Measurements from ENCODE around the gene HPD.
"Not testable (repeated sequence)": the region's sequence is repeated elsewhere in the genome, so short reads cannot be mapped to it uniquely, and the experiment has no call there.

The HPD gene

GRCh38 chr12:121888478-121889273 lies 30.0 kb upstream of the HPD start, which contains the start of gene PSMD9:
Gene PSMD9, plus strand, starts transcription at chr12:121888790. Its CDS starts 67 bp downstream, at chr12:121888857.
- Histone ChIP-seq H3K27ac (ENCODE audit: low read length) (no peak within 1 kb of the TSS), H3K27me3 (ENCODE audit: control insufficient read depth, insufficient read depth, low read length) (no peaks in the 10 kb centered on the region), H3K9me3 (ENCODE audit: control insufficient read depth, insufficient read depth, low read length) (no peaks in the 10 kb centered on the region), H3K4me3 (ENCODE audit: low read length) (peak within 1 kb of the TSS; percentile 52; the same call in 1 of the 2 replicates), H3K36me3 (ENCODE audit: control insufficient read depth, insufficient read depth, low read length) (no peaks in the 10 kb centered on the region), H3K4me1 (ENCODE audit: control insufficient read depth, insufficient read depth, low read length) (no peaks in the 10 kb centered on the region)
- WGBS (ENCODE audit: insufficient coverage, insufficient read length) = no CpG with 5 or more reads among the region's 67 CpGs
- peak; percentile 93 for DNase-seq (ENCODE audit: low read depth, low spot score)

- H3K4me1 ChIP-seq (ENCODE audit: control insufficient read depth, insufficient read depth, low read length) = no peaks in the 10 kb centered on the region
- H3K36me3 ChIP-seq (ENCODE audit: control insufficient read depth, insufficient read depth, low read length) = no peaks in the 10 kb centered on the region
- peak overlapping the region; percentile 52; the same call in 1 of the 2 replicates for H3K4me3 ChIP-seq (ENCODE audit: low read length)
- no CpG with 5 or more reads among the region's 6 CpGs for WGBS (ENCODE audit: insufficient coverage, insufficient read length)
- no peaks in the 10 kb centered on the region for H3K9me3 ChIP-seq (ENCODE audit: control insufficient read depth, insufficient read depth, low read length)
- H3K27ac ChIP-seq (ENCODE audit: low read length) = no peak overlapping the region
- no peak for DNase-seq (ENCODE audit: low read depth, low spot score)
- H3K27me3 ChIP-seq (ENCODE audit: control insufficient read depth, insufficient read depth, low read length) = no peaks in the 10 kb centered on the region
These were observed 29.4 kb upstream of the HPD start for GRCh38 chr12:121888083-121888477.

DNA sequence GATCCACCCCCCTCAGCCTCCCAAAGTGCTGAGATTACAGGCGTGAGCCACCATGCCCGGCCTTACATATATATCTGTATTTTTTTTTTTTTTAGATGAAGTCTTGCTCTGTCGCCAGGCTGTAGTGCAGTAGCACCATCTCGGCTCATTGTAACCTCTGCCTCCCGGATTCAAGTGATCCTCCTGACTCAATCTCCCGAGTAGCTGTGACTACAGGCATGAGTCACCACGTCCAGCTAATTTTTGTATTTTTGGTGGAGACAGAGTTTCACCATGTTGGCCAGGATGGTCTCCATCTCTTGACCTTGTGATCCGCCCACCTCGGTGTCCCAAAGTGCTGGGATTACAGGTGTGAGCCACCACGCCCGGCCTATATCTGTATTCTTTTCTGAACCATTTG lies 26.5 kb upstream of the HPD start:
- not testable (repeated sequence) for H3K9me3 ChIP-seq (ENCODE audit: control insufficient read depth, insufficient read depth, low read length); H3K4me1 ChIP-seq (ENCODE audit: control insufficient read depth, insufficient read depth, low read length); DNase-seq (ENCODE audit: low read depth, low spot score); H3K4me3 ChIP-seq (ENCODE audit: low read length); H3K27ac ChIP-seq (ENCODE audit: low read length); H3K27me3 ChIP-seq (ENCODE audit: control insufficient read depth, insufficient read depth, low read length); H3K36me3 ChIP-seq (ENCODE audit: control insufficient read depth, insufficient read depth, low read length)
- no CpG with 5 or more reads among the region's 11 CpGs for WGBS (ENCODE audit: insufficient coverage, insufficient read length)

- 0 out of 2 replicates have a peak, but pooled peaks cover 3% of the 10 kb centered on the region for H3K4me1 ChIP-seq (ENCODE audit: control insufficient read depth, insufficient read depth, low read length)
- H3K27ac ChIP-seq (ENCODE audit: low read length) = no peak overlapping the region
- H3K4me3 ChIP-seq (ENCODE audit: low read length) = no peak overlapping the region
- no peaks in the 10 kb centered on the region for H3K27me3 ChIP-seq (ENCODE audit: control insufficient read depth, insufficient read depth, low read length)
- no peaks in the 10 kb centered on the region for H3K36me3 ChIP-seq (ENCODE audit: control insufficient read depth, insufficient read depth, low read length)
- DNase-seq (ENCODE audit: low read depth, low spot score) = no peak
- WGBS (ENCODE audit: insufficient coverage, insufficient read length) = no CpG with 5 or more reads among the region's 4 CpGs
- H3K9me3 ChIP-seq (ENCODE audit: control insufficient read depth, insufficient read depth, low read length) = no peaks in the 10 kb centered on the region
These were observed 24.6 kb upstream of the HPD start for GRCh38 chr12:121883315-121883660.

- not testable (repeated sequence) for H3K4me3 ChIP-seq (ENCODE audit: low read length); H3K27me3 ChIP-seq (ENCODE audit: control insufficient read depth, insufficient read depth, low read length); DNase-seq (ENCODE audit: low read depth, low spot score); H3K36me3 ChIP-seq (ENCODE audit: control insufficient read depth, insufficient read depth, low read length); H3K27ac ChIP-seq (ENCODE audit: low read length); H3K4me1 ChIP-seq (ENCODE audit: control insufficient read depth, insufficient read depth, low read length); H3K9me3 ChIP-seq (ENCODE audit: control insufficient read depth, insufficient read depth, low read length)
- no CpG with 5 or more reads among the region's 8 CpGs for WGBS (ENCODE audit: insufficient coverage, insufficient read length)
These were observed 17.4 kb upstream of the HPD start for GRCh38 chr12:121876080-121876447.

DNA sequence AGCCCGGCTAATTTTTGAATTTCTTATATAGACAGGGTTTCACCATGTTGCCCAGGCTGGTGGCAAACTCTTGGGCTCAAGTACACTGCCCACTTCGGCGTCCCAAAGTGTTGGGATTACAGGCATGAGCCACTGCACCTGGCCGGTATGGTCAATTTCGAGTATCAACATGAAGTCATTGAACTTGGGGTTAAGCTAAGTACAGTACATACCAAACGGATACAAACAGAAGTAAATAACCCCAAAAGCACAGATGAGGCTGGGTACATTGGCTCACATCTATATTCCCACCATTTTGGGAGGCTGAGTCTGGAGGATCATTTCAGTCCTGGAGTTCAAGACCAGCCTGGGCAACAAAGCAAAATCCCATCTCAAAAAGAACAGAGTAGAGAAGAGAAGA lies 16.9 kb upstream of the HPD start:
- H3K27ac ChIP-seq (ENCODE audit: low read length) = no peak overlapping the region
- WGBS (ENCODE audit: insufficient coverage, insufficient read length) = no CpG with 5 or more reads among the region's 6 CpGs
- DNase-seq (ENCODE audit: low read depth, low spot score) = no peak

DNA sequence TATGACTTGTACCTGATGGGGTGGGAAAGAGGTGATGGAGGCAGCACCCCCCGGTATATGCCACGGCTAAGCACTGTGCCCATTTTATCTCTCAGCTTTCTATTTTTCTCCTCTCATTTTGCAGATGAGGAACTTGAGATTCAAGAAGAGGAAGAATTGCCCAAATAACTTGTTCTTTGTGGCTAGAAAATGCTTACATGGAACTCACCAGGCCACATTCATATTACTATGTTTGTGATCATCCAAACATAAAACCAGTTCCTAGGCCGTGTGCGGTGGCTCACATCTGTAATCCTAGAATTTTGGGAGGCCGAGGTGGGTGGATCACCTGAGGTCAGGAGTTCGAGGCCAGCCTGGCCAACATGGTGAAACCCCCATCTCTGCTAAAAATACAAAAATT lies 15.4 kb upstream of the HPD start:
- Histone ChIP-seq H3K4me1 (ENCODE audit: control insufficient read depth, insufficient read depth, low read length) (no peaks in the 10 kb centered on the region), H3K27ac (ENCODE audit: low read length) (no peak overlapping the region), H3K4me3 (ENCODE audit: low read length) (no peak overlapping the region), H3K27me3 (ENCODE audit: control insufficient read depth, insufficient read depth, low read length) (no peaks in the 10 kb centered on the region), H3K9me3 (ENCODE audit: control insufficient read depth, insufficient read depth, low read length) (no peaks in the 10 kb centered on the region), H3K36me3 (ENCODE audit: control insufficient read depth, insufficient read depth, low read length) (no peaks in the 10 kb centered on the region)
- no peak for DNase-seq (ENCODE audit: low read depth, low spot score)
- WGBS (ENCODE audit: insufficient coverage, insufficient read length) = no CpG with 5 or more reads among the region's 6 CpGs

More for the DNA sequence above, 16.9 kb upstream of the HPD start:
- H3K4me3 ChIP-seq (ENCODE audit: low read length) = no peak overlapping the region
- H3K27me3 ChIP-seq (ENCODE audit: control insufficient read depth, insufficient read depth, low read length) = no peaks in the 10 kb centered on the region
- H3K9me3 ChIP-seq (ENCODE audit: control insufficient read depth, insufficient read depth, low read length) = no peaks in the 10 kb centered on the region
- H3K36me3 ChIP-seq (ENCODE audit: control insufficient read depth, insufficient read depth, low read length) = no peaks in the 10 kb centered on the region
- no peaks in the 10 kb centered on the region for H3K4me1 ChIP-seq (ENCODE audit: control insufficient read depth, insufficient read depth, low read length)

GRCh38 chr12:121873216-121873569 lies 14.5 kb upstream of the HPD start:
- H3K4me3 ChIP-seq (ENCODE audit: low read length) = no peak overlapping the region
- DNase-seq (ENCODE audit: low read depth, low spot score) = no peak
- H3K4me1 ChIP-seq (ENCODE audit: control insufficient read depth, insufficient read depth, low read length) = no peaks in the 10 kb centered on the region
- H3K36me3 ChIP-seq (ENCODE audit: control insufficient read depth, insufficient read depth, low read length) = no peaks in the 10 kb centered on the region
- no peaks in the 10 kb centered on the region for H3K27me3 ChIP-seq (ENCODE audit: control insufficient read depth, insufficient read depth, low read length)
- H3K27ac ChIP-seq (ENCODE audit: low read length) = no peak overlapping the region
- WGBS (ENCODE audit: insufficient coverage, insufficient read length) = no CpG with 5 or more reads among the region's 6 CpGs
- H3K9me3 ChIP-seq (ENCODE audit: control insufficient read depth, insufficient read depth, low read length) = no peaks in the 10 kb centered on the region

- no peaks in the 10 kb centered on the region for H3K9me3 ChIP-seq (ENCODE audit: control insufficient read depth, insufficient read depth, low read length)
These were observed 14.0 kb upstream of the HPD start for GRCh38 chr12:121872546-121873215.

GRCh38 chr12:121871467-121871866 lies 12.8 kb upstream of the HPD start:
- DNase-seq (ENCODE audit: low read depth, low spot score) = no peak
- no peak overlapping the region for H3K4me3 ChIP-seq (ENCODE audit: low read length)
- no peaks in the 10 kb centered on the region for H3K9me3 ChIP-seq (ENCODE audit: control insufficient read depth, insufficient read depth, low read length)
- H3K36me3 ChIP-seq (ENCODE audit: control insufficient read depth, insufficient read depth, low read length) = no peaks in the 10 kb centered on the region
- H3K27ac ChIP-seq (ENCODE audit: low read length) = no peak overlapping the region
- no peaks in the 10 kb centered on the region for H3K4me1 ChIP-seq (ENCODE audit: control insufficient read depth, insufficient read depth, low read length)
- no CpG with 5 or more reads among the region's 3 CpGs for WGBS (ENCODE audit: insufficient coverage, insufficient read length)
- no peaks in the 10 kb centered on the region; the same call in 1 of the 2 replicates for H3K27me3 ChIP-seq (ENCODE audit: control insufficient read depth, insufficient read depth, low read length)

More at GRCh38 chr12:121872546-121873215, 14.0 kb upstream of the HPD start:
- no peaks in the 10 kb centered on the region; the same call in 1 of the 2 replicates for H3K27me3 ChIP-seq (ENCODE audit: control insufficient read depth, insufficient read depth, low read length)
- WGBS (ENCODE audit: insufficient coverage, insufficient read length) = no CpG with 5 or more reads among the region's 5 CpGs
- no peak overlapping the region for H3K4me3 ChIP-seq (ENCODE audit: low read length)
- H3K36me3 ChIP-seq (ENCODE audit: control insufficient read depth, insufficient read depth, low read length) = no peaks in the 10 kb centered on the region
- DNase-seq (ENCODE audit: low read depth, low spot score) = no peak
- H3K27ac ChIP-seq (ENCODE audit: low read length) = no peak overlapping the region
- no peaks in the 10 kb centered on the region for H3K4me1 ChIP-seq (ENCODE audit: control insufficient read depth, insufficient read depth, low read length)
